Chondrocyte (in vitro differentiated cells): ENCODE results near the gene BTNL2. TPM values are rescaled to one million over a fixed set of nuclear protein-coding genes. Genes with fewer than 3 reads are reported as not detected.

Experiments used
- DNase-seq: peaks from one replicate; pipeline ENCODE4 v3.0.0; 2021; ENCODE audit warnings: mixed read lengths, low spot score
- H3K27ac Mint-ChIP-seq: one replicate; pipeline ENCODE4 v1.8.0; 2021; ENCODE audit warnings: mild to moderate bottlenecking, moderate library complexity, mixed read lengths; ENCODE audit not compliant: unreplicated experiment
- H3K27me3 Mint-ChIP-seq: 2 replicates; pipeline ENCODE4 v1.8.0; 2021; ENCODE audit warnings: low read depth, mixed read lengths
- H3K36me3 Mint-ChIP-seq: 2 replicates; pipeline ENCODE4 v1.8.0; 2021; ENCODE audit warnings: low read depth, mixed read lengths
- H3K4me1 Mint-ChIP-seq: 2 replicates; pipeline ENCODE4 v1.8.0; 2021; ENCODE audit warnings: low read depth, mild to moderate bottlenecking, mixed read lengths
- H3K4me3 Mint-ChIP-seq: one replicate; pipeline ENCODE4 v1.8.0; 2021; ENCODE audit warnings: mild to moderate bottlenecking, moderate library complexity, mixed read lengths; ENCODE audit not compliant: unreplicated experiment
- H3K9me3 Mint-ChIP-seq: 2 replicates; pipeline ENCODE4 v1.8.0; 2021; ENCODE audit warnings: low read depth, mixed read lengths
- CTCF ChIP-seq: fragments of 200-600 bp; sonication (generic); IDR thresholded peaks from 2 replicates; pipeline ENCODE4 v1.5.0; 2021; ENCODE audit warnings: antibody characterized with exemption, mild to moderate bottlenecking, moderate library complexity
- total RNA-seq: library from RNA; stranded (reverse); gene quantifications from 3 replicates; pipeline ENCODE4 v1.2.1, GENCODE V29; 2021

BTNL2 gene
- total RNA-seq, 1 donor from 2014 or later = not detected

- no peak for DNase-seq
- H3K27ac Mint-ChIP-seq = no peak overlapping the region
- H3K4me3 Mint-ChIP-seq = no peak overlapping the region
- no peaks in the 10 kb centered on the region for H3K36me3 Mint-ChIP-seq
- no peak for TF ChIP-seq CTCF
- no peaks in the 10 kb centered on the region for H3K4me1 Mint-ChIP-seq
- H3K27me3 Mint-ChIP-seq = peaks cover 25% of the 10 kb centered on the region
- H3K9me3 Mint-ChIP-seq = no peaks in the 10 kb centered on the region
Measured at GRCh38 chr6:32375739-32376529, 31.0 kb downstream of the BTNL2 start.

DNA sequence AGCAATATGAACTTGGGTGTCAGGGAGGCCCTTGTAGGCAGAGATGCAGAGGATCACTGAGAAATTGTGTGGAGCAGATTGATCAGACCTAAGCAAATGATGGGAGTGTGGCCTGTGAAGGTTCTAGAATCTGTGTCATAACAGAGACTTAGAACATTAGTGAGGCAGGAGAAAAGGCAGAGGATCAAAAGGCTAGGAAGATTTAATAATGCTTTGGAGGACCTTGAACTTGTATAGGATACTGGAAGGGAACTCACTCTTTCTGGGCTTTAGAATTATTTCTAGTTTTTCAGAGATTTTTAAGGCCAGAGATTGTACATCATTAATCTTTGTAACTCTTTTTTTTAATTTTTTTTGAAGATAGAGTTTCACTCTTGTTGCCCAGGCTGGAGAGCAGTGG, 35.2 kb downstream of the BTNL2 start, which contains the start of gene TSBP1:
Gene TSBP1, minus strand, starts transcription at position 101 of the 400 bp plus-strand sequence. CDS start 197 bp downstream, outside the sequence.
- Mint-ChIP-seq H3K4me1 (no peaks in the 10 kb centered on the region), H3K27me3 (peaks cover 9% of the 10 kb centered on the region), H3K9me3 (no peaks in the 10 kb centered on the region), H3K27ac (no peak within 1 kb of the TSS), H3K36me3 (no peaks in the 10 kb centered on the region), H3K4me3 (no peak within 1 kb of the TSS)
- TF ChIP-seq CTCF = no peak
- no peak for DNase-seq

DNA sequence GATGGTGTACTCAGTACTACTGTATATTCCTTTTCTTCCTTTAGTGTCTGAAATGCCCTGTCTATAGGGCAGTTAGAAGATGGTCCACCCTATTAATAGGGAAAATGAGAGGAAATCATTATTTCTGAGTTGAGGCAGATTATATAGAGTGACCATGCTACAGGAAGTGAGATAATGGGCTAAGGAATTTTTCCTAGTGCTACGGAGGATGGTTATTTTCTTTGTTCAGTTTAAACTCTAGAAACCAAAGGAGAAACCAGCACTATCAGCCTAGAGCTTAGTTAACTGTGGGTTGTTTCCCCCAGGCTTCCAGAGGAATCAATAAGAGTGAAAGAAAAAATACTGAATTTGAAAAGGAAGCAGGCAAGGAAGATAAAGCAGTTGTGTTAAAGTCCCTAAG, 35.8 kb downstream of the BTNL2 start:
- H3K27ac Mint-ChIP-seq = no peak overlapping the region
- H3K36me3 Mint-ChIP-seq = no peaks in the 10 kb centered on the region
- H3K9me3 Mint-ChIP-seq = no peaks in the 10 kb centered on the region
- no peak overlapping the region for H3K4me3 Mint-ChIP-seq
- DNase-seq = no peak
- TF ChIP-seq CTCF = no peak
- H3K4me1 Mint-ChIP-seq = no peaks in the 10 kb centered on the region
- H3K27me3 Mint-ChIP-seq = peaks cover 5% of the 10 kb centered on the region

DNA sequence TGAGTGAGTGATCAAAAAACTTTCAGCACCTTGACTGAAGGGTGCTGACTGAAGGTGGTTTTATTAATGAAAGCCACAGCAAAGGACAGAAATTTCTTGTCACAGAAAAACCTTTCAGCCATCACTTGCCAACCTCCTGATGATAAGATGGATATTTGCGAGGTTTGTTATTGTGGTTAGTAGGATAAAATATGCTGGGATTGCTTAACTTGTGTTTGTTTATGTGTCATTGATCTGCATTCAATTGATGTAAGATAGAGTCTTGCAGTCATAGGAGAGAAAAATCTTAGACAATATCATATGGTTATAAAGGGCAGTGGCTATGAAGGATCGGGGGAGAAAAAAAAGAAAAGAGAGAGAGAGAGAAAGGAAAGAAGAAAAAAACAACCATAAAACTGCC, 36.5 kb downstream of the BTNL2 start:
- H3K27ac Mint-ChIP-seq = no peak overlapping the region
- H3K36me3 Mint-ChIP-seq = no peaks in the 10 kb centered on the region

GRCh38 chr6:32369660-32370059, 37.3 kb downstream of the BTNL2 start:
- no peak for TF ChIP-seq CTCF
- Mint-ChIP-seq H3K36me3 (no peaks in the 10 kb centered on the region), H3K9me3 (no peaks in the 10 kb centered on the region), H3K4me3 (no peak overlapping the region), H3K27me3 (peaks cover 11% of the 10 kb centered on the region), H3K4me1 (no peaks in the 10 kb centered on the region), H3K27ac (no peak overlapping the region)
- no peak for DNase-seq

More for the DNA sequence above, 36.5 kb downstream of the BTNL2 start:
- Mint-ChIP-seq H3K9me3 (no peaks in the 10 kb centered on the region), H3K27me3 (peaks cover 7% of the 10 kb centered on the region), H3K4me1 (no peaks in the 10 kb centered on the region), H3K4me3 (no peak overlapping the region)
- DNase-seq = no peak
- no peak for TF ChIP-seq CTCF
